GM12878 (cell line): Measurements from ENCODE around the gene PIK3C3.

Experiments
- EZH2 ChIP-seq: IDR thresholded peaks from 2 replicates; pipeline ENCODE4 v1.6.1; 2012; ENCODE audit warnings: low read depth, mild to moderate bottlenecking, control low read depth, inconsistent platforms, low read length, borderline replicate concordance; ENCODE audit not compliant: control insufficient read depth
- GABPA ChIP-seq: IDR thresholded peaks from 2 replicates; pipeline ENCODE4 v1.6.1; 2014; ENCODE audit warnings: antibody characterized with exemption, low read depth, mild to moderate bottlenecking, inconsistent platforms
- HDAC2 ChIP-seq: fragments of 200-600 bp; sonication (generic); IDR thresholded peaks from 2 replicates; pipeline ENCODE4 v1.6.1; 2017
- RCOR1 ChIP-seq: conservative IDR thresholded peaks from 2 replicates; pipeline ENCODE4 v1.6.1; 2012; ENCODE audit warnings: low read depth, low read length, improper control_type of control experiment
- SMARCA5 ChIP-seq: fragments of 450-650 bp; IDR thresholded peaks from 2 replicates; pipeline ENCODE4 v1.6.1; 2017; ENCODE audit warnings: mild to moderate bottlenecking
- TBL1XR1 ChIP-seq: IDR thresholded peaks from 2 replicates; pipeline ENCODE4 v1.6.1; 2012; ENCODE audit warnings: low read depth, low read length, improper control_type of control experiment
- ZNF24 ChIP-seq: fragments of 450-650 bp; IDR thresholded peaks from 2 replicates; pipeline ENCODE4 v1.6.1; 2017; ENCODE audit warnings: antibody characterized with exemption, mild to moderate bottlenecking
- TF ChIP-seq, protein P1 (sequence below): IDR thresholded peaks from 2 replicates; pipeline ENCODE4 v1.6.1; 2012; ENCODE audit warnings: mild to moderate bottlenecking, low read depth, low read length
- TF ChIP-seq, protein P2 (sequence below): IDR thresholded peaks from 2 replicates; pipeline ENCODE4 v1.6.1; 2011; ENCODE audit warnings: low read depth, low read length, improper control_type of control experiment, borderline replicate concordance
- TF ChIP-seq, protein P3 (sequence below): IDR thresholded peaks from 2 replicates; pipeline ENCODE4 v1.6.1; 2012; ENCODE audit warnings: low read depth, low read length, improper control_type of control experiment
- TF ChIP-seq, protein P4 (sequence below): IDR thresholded peaks from 2 replicates; pipeline ENCODE4 v1.6.1; 2012; ENCODE audit warnings: low read depth, low read length, improper control_type of control experiment
- TF ChIP-seq, protein P5 (sequence below), 3 experiments: IDR thresholded peaks in 2 of 3; conservative IDR thresholded peaks in 1 of 3; 2 replicates each; pipeline ENCODE4 v1.5.1; 2011; ENCODE audit warnings: low read depth in 3 of 3, low read length in 3 of 3, mild to moderate bottlenecking in 3 of 3, control low read depth in 2 of 3, moderate library complexity in 2 of 3, inconsistent platforms in 1 of 3, mixed read lengths in 1 of 3; ENCODE audit not compliant: control insufficient read depth in 2 of 3, insufficient read depth in 1 of 3; ENCODE audit errors: extremely low read depth in 1 of 3

DNA sequence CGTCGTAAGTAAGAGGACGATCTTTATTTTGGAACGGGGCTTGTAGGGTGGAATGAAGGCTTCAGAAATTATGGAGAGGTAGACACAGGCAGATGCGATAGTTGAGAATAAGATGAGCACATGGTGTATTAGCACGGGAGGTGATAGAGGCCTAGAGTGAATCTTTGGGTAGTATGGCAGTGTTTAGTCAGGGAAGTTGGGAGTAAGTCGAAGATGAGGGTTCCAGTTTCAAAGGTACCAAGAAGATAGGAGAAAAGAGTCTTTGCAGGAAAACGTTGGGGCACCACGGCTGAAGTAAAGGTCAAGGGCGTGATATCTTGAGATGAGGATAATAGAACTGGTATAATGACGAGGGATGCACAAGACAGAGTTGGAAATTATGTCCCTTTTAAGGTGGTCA is 654 bp downstream of the PIK3C3 start:
- TF ChIP-seq, protein P1, sequence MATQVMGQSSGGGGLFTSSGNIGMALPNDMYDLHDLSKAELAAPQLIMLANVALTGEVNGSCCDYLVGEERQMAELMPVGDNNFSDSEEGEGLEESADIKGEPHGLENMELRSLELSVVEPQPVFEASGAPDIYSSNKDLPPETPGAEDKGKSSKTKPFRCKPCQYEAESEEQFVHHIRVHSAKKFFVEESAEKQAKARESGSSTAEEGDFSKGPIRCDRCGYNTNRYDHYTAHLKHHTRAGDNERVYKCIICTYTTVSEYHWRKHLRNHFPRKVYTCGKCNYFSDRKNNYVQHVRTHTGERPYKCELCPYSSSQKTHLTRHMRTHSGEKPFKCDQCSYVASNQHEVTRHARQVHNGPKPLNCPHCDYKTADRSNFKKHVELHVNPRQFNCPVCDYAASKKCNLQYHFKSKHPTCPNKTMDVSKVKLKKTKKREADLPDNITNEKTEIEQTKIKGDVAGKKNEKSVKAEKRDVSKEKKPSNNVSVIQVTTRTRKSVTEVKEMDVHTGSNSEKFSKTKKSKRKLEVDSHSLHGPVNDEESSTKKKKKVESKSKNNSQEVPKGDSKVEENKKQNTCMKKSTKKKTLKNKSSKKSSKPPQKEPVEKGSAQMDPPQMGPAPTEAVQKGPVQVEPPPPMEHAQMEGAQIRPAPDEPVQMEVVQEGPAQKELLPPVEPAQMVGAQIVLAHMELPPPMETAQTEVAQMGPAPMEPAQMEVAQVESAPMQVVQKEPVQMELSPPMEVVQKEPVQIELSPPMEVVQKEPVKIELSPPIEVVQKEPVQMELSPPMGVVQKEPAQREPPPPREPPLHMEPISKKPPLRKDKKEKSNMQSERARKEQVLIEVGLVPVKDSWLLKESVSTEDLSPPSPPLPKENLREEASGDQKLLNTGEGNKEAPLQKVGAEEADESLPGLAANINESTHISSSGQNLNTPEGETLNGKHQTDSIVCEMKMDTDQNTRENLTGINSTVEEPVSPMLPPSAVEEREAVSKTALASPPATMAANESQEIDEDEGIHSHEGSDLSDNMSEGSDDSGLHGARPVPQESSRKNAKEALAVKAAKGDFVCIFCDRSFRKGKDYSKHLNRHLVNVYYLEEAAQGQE, result no peak
- TF ChIP-seq, protein P2, sequence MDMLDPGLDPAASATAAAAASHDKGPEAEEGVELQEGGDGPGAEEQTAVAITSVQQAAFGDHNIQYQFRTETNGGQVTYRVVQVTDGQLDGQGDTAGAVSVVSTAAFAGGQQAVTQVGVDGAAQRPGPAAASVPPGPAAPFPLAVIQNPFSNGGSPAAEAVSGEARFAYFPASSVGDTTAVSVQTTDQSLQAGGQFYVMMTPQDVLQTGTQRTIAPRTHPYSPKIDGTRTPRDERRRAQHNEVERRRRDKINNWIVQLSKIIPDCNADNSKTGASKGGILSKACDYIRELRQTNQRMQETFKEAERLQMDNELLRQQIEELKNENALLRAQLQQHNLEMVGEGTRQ, result no peak
- no peak for TF ChIP-seq EZH2
- no peak for TF ChIP-seq GABPA
- no peak for TF ChIP-seq TBL1XR1
- TF ChIP-seq, protein P3, sequence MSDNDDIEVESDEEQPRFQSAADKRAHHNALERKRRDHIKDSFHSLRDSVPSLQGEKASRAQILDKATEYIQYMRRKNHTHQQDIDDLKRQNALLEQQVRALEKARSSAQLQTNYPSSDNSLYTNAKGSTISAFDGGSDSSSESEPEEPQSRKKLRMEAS, result no peak
- TF ChIP-seq, protein P4, sequence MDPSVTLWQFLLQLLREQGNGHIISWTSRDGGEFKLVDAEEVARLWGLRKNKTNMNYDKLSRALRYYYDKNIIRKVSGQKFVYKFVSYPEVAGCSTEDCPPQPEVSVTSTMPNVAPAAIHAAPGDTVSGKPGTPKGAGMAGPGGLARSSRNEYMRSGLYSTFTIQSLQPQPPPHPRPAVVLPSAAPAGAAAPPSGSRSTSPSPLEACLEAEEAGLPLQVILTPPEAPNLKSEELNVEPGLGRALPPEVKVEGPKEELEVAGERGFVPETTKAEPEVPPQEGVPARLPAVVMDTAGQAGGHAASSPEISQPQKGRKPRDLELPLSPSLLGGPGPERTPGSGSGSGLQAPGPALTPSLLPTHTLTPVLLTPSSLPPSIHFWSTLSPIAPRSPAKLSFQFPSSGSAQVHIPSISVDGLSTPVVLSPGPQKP, result no peak
- TF ChIP-seq ZNF24, result no peak
- TF ChIP-seq, protein P5, sequence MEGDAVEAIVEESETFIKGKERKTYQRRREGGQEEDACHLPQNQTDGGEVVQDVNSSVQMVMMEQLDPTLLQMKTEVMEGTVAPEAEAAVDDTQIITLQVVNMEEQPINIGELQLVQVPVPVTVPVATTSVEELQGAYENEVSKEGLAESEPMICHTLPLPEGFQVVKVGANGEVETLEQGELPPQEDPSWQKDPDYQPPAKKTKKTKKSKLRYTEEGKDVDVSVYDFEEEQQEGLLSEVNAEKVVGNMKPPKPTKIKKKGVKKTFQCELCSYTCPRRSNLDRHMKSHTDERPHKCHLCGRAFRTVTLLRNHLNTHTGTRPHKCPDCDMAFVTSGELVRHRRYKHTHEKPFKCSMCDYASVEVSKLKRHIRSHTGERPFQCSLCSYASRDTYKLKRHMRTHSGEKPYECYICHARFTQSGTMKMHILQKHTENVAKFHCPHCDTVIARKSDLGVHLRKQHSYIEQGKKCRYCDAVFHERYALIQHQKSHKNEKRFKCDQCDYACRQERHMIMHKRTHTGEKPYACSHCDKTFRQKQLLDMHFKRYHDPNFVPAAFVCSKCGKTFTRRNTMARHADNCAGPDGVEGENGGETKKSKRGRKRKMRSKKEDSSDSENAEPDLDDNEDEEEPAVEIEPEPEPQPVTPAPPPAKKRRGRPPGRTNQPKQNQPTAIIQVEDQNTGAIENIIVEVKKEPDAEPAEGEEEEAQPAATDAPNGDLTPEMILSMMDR (IDR thresholded peaks at IDR 0.05 in 2 of 3, conservative IDR thresholded peaks at IDR 0.05 in 1 of 3; ENCODE audit: control insufficient read depth in 2 of 3, extremely low read depth in 1 of 3, insufficient read depth in 1 of 3, low read depth in 3 of 3, low read length in 3 of 3), result no peak
- no peak for TF ChIP-seq HDAC2
- no peak for TF ChIP-seq RCOR1
- no peak for TF ChIP-seq SMARCA5
